ENCODE data around the gene SMIM7. TPM values are rescaled to one million over a fixed set of nuclear protein-coding genes. Genes with fewer than 3 reads are reported as not detected.

The SMIM7 gene
- total RNA-seq, 1 donor from 2014 or later = 75.1 TPM

- H3K36me3 ChIP-seq = no peaks in the 10 kb centered on the region
- no peaks in the 10 kb centered on the region for H3K27me3 ChIP-seq
- H3K27ac ChIP-seq = no peak overlapping the region
- H3K4me3 ChIP-seq = no peak overlapping the region
- no peak for DNase-seq (ENCODE audit: extremely low spot score in 2 of 2)
- intact Hi-C loops (cut with DNase I) = no loop called here
- H3K9me3 ChIP-seq = no peaks in the 10 kb centered on the region
- H3K4me1 ChIP-seq = peaks cover 56% of the 10 kb centered on the region
- TF ChIP-seq CTCF (IDR thresholded peaks at IDR 0.05) (no peak), POLR2A (IDR thresholded peaks at IDR 0.05) (no peak), POLR2AphosphoS5 (IDR thresholded peaks at IDR 0.05; ENCODE audit: insufficient read depth in 1 of 2, low read depth in 1 of 2) (no peak)
These were observed 35.7 kb downstream of the SMIM7 start for GRCh38 chr19:16624236-16624635.

- Histone ChIP-seq H3K27me3 (no peaks in the 10 kb centered on the region), H3K9me3 (no peaks in the 10 kb centered on the region), H3K36me3 (no peaks in the 10 kb centered on the region), H3K4me3 (no peak overlapping the region), H3K4me1 (peaks cover 56% of the 10 kb centered on the region), H3K27ac (no peak overlapping the region)
- intact Hi-C loops (cut with DNase I) = no loop called here
- TF ChIP-seq CTCF (IDR thresholded peaks at IDR 0.05) (no peak), POLR2AphosphoS5 (IDR thresholded peaks at IDR 0.05; ENCODE audit: insufficient read depth in 1 of 2, low read depth in 1 of 2) (no peak), POLR2A (IDR thresholded peaks at IDR 0.05) (no peak)
- no peak for DNase-seq (ENCODE audit: extremely low spot score in 2 of 2)
These were observed 36.4 kb downstream of the SMIM7 start for GRCh38 chr19:16623576-16623975.

GRCh38 chr19:16623066-16623465 lies 36.9 kb downstream of the SMIM7 start:
- intact Hi-C loops (cut with DNase I) = no loop called here
- H3K36me3 ChIP-seq = no peaks in the 10 kb centered on the region
- no peaks in the 10 kb centered on the region for H3K27me3 ChIP-seq
- H3K9me3 ChIP-seq = no peaks in the 10 kb centered on the region
- no peak for TF ChIP-seq CTCF (IDR thresholded peaks at IDR 0.05)
- no peak for TF ChIP-seq POLR2AphosphoS5 (IDR thresholded peaks at IDR 0.05; ENCODE audit: insufficient read depth in 1 of 2, low read depth in 1 of 2)
- no peak for TF ChIP-seq POLR2A (IDR thresholded peaks at IDR 0.05)
- no peak overlapping the region for H3K4me3 ChIP-seq
- H3K27ac ChIP-seq = no peak overlapping the region
- H3K4me1 ChIP-seq = peaks cover 56% of the 10 kb centered on the region
- DNase-seq (ENCODE audit: extremely low spot score in 2 of 2) = no peak

- TF ChIP-seq POLR2A (IDR thresholded peaks at IDR 0.05) (no peak), CTCF (IDR thresholded peaks at IDR 0.05) (no peak), POLR2AphosphoS5 (IDR thresholded peaks at IDR 0.05; ENCODE audit: insufficient read depth in 1 of 2, low read depth in 1 of 2) (no peak)
- Histone ChIP-seq H3K9me3 (no peaks in the 10 kb centered on the region), H3K27me3 (no peaks in the 10 kb centered on the region), H3K4me3 (no peak overlapping the region), H3K27ac (no peak overlapping the region), H3K36me3 (no peaks in the 10 kb centered on the region), H3K4me1 (peaks cover 57% of the 10 kb centered on the region)
- intact Hi-C loops (cut with DNase I) = no loop called here
- DNase-seq (ENCODE audit: extremely low spot score in 2 of 2) = no peak
These were observed 38.7 kb downstream of the SMIM7 start for GRCh38 chr19:16621165-16621800.

GRCh38 chr19:16620584-16620983 lies 39.4 kb downstream of the SMIM7 start:
- Histone ChIP-seq H3K9me3 (no peaks in the 10 kb centered on the region), H3K4me3 (no peak overlapping the region), H3K27me3 (no peaks in the 10 kb centered on the region), H3K4me1 (peaks cover 55% of the 10 kb centered on the region), H3K27ac (no peak overlapping the region), H3K36me3 (no peaks in the 10 kb centered on the region)
- TF ChIP-seq CTCF (IDR thresholded peaks at IDR 0.05) (no peak), POLR2AphosphoS5 (IDR thresholded peaks at IDR 0.05; ENCODE audit: insufficient read depth in 1 of 2, low read depth in 1 of 2) (no peak), POLR2A (IDR thresholded peaks at IDR 0.05) (no peak)
- intact Hi-C loops (cut with DNase I) = no loop called here
- no peak for DNase-seq (ENCODE audit: extremely low spot score in 2 of 2)

Data from vagina (tissue), 2 donors.